Caco-2 (cell line): Measurements from ENCODE around the gene CACNA1H. TPM values are rescaled to one million over a fixed set of nuclear protein-coding genes. Genes with fewer than 3 reads are reported as not detected.

Source experiments
- BruUV-seq: library from RNA; stranded (reverse); fragments of 400-500 nt; replicated peaks from 2 replicates; lab custom pipeline; 2021; lab: Mats Ljungman, UMichigan
- CTCF ChIA-PET: fragments of 300-600 bp; sonication (Branson Sonifier 250); formaldehyde crosslinking; loops from one replicate; lab custom pipeline; 2022; ENCODE audit warnings: antibody characterized with exemption; lab: Charles Lee
- POLR2A ChIA-PET: fragments of 300-600 bp; sonication (Branson Sonifier 250); formaldehyde crosslinking; loops from one replicate; lab custom pipeline; 2022; ENCODE audit warnings: antibody characterized with exemption; lab: Charles Lee
- DNase-seq, 2 experiments: peaks; one replicate each; pipeline versions ENCODE4 v3.0.0 to v3.0.0-alpha.2; 2020 to 2022
- H3K27me3 ChIP-seq: replicated peaks from 2 replicates; pipeline ENCODE4 v1.6.0; 2011; ENCODE audit warnings: low read length; ENCODE audit not compliant: control insufficient read depth, insufficient read depth
- H3K36me3 ChIP-seq: 2 replicates; pipeline ENCODE4 v1.5.1; 2011; ENCODE audit warnings: low read length; ENCODE audit not compliant: control insufficient read depth, insufficient read depth
- H3K4me1 ChIP-seq: fragments of 250-450 bp; sonication (Bioruptor Pico); 2 replicates; pipeline ENCODE4 v1.5.1; 2020; ENCODE audit warnings: mild to moderate bottlenecking
- H3K4me3 ChIP-seq: 2 replicates; pipeline ENCODE4 v1.5.1; 2011; ENCODE audit warnings: low read depth, mild to moderate bottlenecking, control low read depth, low read length
- H3K9me3 ChIP-seq: fragments of 250-450 bp; sonication (Bioruptor Pico); 2 replicates; pipeline ENCODE4 v1.5.1; 2020; ENCODE audit warnings: mild to moderate bottlenecking, moderate library complexity
- H3K27ac Mint-ChIP-seq: one replicate; pipeline ENCODE4 v1.8.0; 2022; ENCODE audit warnings: mixed read lengths; ENCODE audit not compliant: unreplicated experiment
- H3K27me3 Mint-ChIP-seq: one replicate; pipeline ENCODE4 v1.8.0; 2022; ENCODE audit warnings: mixed read lengths; ENCODE audit not compliant: insufficient read depth, unreplicated experiment
- H3K36me3 Mint-ChIP-seq: one replicate; pipeline ENCODE4 v1.8.0; 2022; ENCODE audit warnings: mild to moderate bottlenecking, mixed read lengths; ENCODE audit not compliant: insufficient read depth, unreplicated experiment
- H3K4me1 Mint-ChIP-seq: one replicate; pipeline ENCODE4 v1.8.0; 2022; ENCODE audit warnings: low read depth, mixed read lengths; ENCODE audit not compliant: unreplicated experiment
- H3K4me3 Mint-ChIP-seq: one replicate; pipeline ENCODE4 v1.8.0; 2022; ENCODE audit warnings: mild to moderate bottlenecking, moderate library complexity, mixed read lengths; ENCODE audit not compliant: unreplicated experiment
- H3K9me3 Mint-ChIP-seq: one replicate; pipeline ENCODE4 v1.8.0; 2022; ENCODE audit warnings: mixed read lengths; ENCODE audit not compliant: unreplicated experiment
- CTCF ChIP-seq, 2 experiments: fragments of 200-600 bp in 1 of 2; IDR thresholded peaks; 1 replicate in 1 of 2; 2 replicates in 1 of 2; pipeline versions ENCODE4 v1.5.1 to v1.8.0; 2011 to 2022; ENCODE audit warnings: antibody characterized with exemption in 1 of 2, control low read depth in 1 of 2, inconsistent platforms in 1 of 2, low read depth in 1 of 2, low read length in 1 of 2, mild to moderate bottlenecking in 1 of 2, moderate library complexity in 1 of 2; ENCODE audit not compliant: insufficient read depth in 1 of 2, severe bottlenecking in 1 of 2, unreplicated experiment in 1 of 2
- intact Hi-C: fragments of 100-400 bp; cut with micrococcal nuclease; formaldehyde crosslinking; loops from one replicate; pipeline ENCODE4 v1.10.0; 2022; ENCODE audit not compliant: unreplicated experiment
- total RNA-seq: library from RNA; stranded (reverse); gene quantifications from 2 replicates; pipeline ENCODE4 v1.2.3, GENCODE V29; 2022

The CACNA1H gene
- total RNA-seq, 1 experiment from 2014 or later = 5.1 TPM

GRCh38 chr16:1220098-1220728 lies 67.3 kb downstream of the CACNA1H start:
- BruUV-seq = no TSS peak
- intact Hi-C loops = no loop called here
- Mint-ChIP-seq H3K27ac (no peak overlapping the region), H3K36me3 (no peaks in the 10 kb centered on the region), H3K27me3 (peaks cover 2% of the 10 kb centered on the region), H3K9me3 (no peaks in the 10 kb centered on the region), H3K4me3 (no peak overlapping the region), H3K4me1 (no peaks in the 10 kb centered on the region)
- Histone ChIP-seq H3K4me3 (no peak overlapping the region), H3K4me1 (no peaks in the 10 kb centered on the region), H3K9me3 (no peaks in the 10 kb centered on the region), H3K27me3 (no peaks in the 10 kb centered on the region), H3K36me3 (no peaks in the 10 kb centered on the region)
- CTCF ChIA-PET = no interaction called here
- POLR2A ChIA-PET = no interaction called here
- no peak for TF ChIP-seq CTCF (IDR thresholded peaks at IDR 0.05; ENCODE audit: insufficient read depth in 1 of 2, low read depth in 1 of 2, low read length in 1 of 2, severe bottlenecking in 1 of 2, unreplicated experiment in 1 of 2)
- no peak for DNase-seq

GRCh38 chr16:1220841-1221627 lies 68.1 kb downstream of the CACNA1H start:
- Mint-ChIP-seq H3K9me3 (no peaks in the 10 kb centered on the region), H3K27ac (no peak overlapping the region), H3K4me1 (no peaks in the 10 kb centered on the region), H3K4me3 (no peak overlapping the region), H3K27me3 (peaks cover 2% of the 10 kb centered on the region), H3K36me3 (no peaks in the 10 kb centered on the region)
- Histone ChIP-seq H3K9me3 (no peaks in the 10 kb centered on the region), H3K36me3 (no peaks in the 10 kb centered on the region), H3K4me1 (no peaks in the 10 kb centered on the region), H3K27me3 (no peaks in the 10 kb centered on the region), H3K4me3 (no peak overlapping the region)
- DNase-seq = no peak
- no peak for TF ChIP-seq CTCF (IDR thresholded peaks at IDR 0.05; ENCODE audit: insufficient read depth in 1 of 2, low read depth in 1 of 2, low read length in 1 of 2, severe bottlenecking in 1 of 2, unreplicated experiment in 1 of 2)
- intact Hi-C loops = no loop called here
- POLR2A ChIA-PET = no interaction called here
- no TSS peak for BruUV-seq
- CTCF ChIA-PET = no interaction called here

- Histone ChIP-seq H3K4me1 (no peaks in the 10 kb centered on the region), H3K4me3 (no peak overlapping the region), H3K27me3 (no peaks in the 10 kb centered on the region), H3K9me3 (no peaks in the 10 kb centered on the region), H3K36me3 (no peaks in the 10 kb centered on the region)
- H3K27me3 Mint-ChIP-seq = peaks cover 2% of the 10 kb centered on the region
- no peaks in the 10 kb centered on the region for H3K9me3 Mint-ChIP-seq
- DNase-seq = no peak
- ChIA-PET POLR2A (no interaction called here), CTCF (no interaction called here)
- H3K27ac Mint-ChIP-seq = no peak overlapping the region
- intact Hi-C loops = no loop called here
- no peak overlapping the region for H3K4me3 Mint-ChIP-seq
- no TSS peak for BruUV-seq
- no peak for TF ChIP-seq CTCF (IDR thresholded peaks at IDR 0.05; ENCODE audit: insufficient read depth in 1 of 2, low read depth in 1 of 2, low read length in 1 of 2, severe bottlenecking in 1 of 2, unreplicated experiment in 1 of 2)
- no peaks in the 10 kb centered on the region for H3K4me1 Mint-ChIP-seq
- H3K36me3 Mint-ChIP-seq = no peaks in the 10 kb centered on the region
These were observed 69.0 kb downstream of the CACNA1H start for GRCh38 chr16:1221628-1222552.
